ENCODE results near the gene RPL19.
A peak's percentile ranks its signal among the peaks of the same experiment; 100 is the strongest.

Gene RPL19

GRCh38 chr17:39173080-39173479, 27.0 kb upstream of the RPL19 start:
- no peak for DNase-seq (ENCODE audit: low spot score)

DNA sequence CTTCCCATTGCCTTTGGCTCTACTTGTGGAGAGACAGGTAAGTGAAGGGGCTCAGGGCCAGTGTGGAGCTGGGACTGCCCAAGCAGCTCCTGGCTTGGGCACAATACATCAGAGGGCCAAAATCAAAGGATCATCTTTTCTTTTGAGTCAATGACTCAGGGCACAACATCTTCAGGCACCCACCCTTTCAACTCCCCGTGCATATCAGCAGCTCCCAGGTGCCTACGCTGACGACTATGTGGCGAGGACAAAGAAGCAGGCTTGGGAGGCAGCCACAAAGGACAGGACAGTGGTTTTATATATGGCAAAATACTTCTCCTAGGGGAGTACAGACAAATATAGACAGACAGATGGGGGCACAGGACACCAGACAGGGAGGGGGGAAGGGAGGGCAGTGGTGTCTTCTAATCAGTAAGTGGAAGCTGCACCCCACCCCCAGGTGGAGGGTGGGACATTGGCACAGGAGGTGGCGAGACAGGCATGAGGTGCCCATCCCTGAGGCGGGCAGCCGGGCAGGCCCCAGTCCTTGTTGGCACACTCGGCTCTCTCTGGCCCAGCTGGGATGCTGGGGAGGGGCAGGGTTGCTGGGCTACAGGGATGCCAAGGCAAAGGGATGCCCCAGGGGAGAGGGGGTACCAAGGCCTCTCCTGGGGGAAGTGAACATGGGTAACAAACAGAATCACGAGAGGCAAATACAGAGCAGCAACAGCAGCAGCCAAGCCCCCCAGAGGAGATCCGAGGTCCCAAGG, 26.4 kb upstream of the RPL19 start:
- no peak for DNase-seq (ENCODE audit: low spot score)

GRCh38 chr17:39174920-39175694, 25.0 kb upstream of the RPL19 start:
- peak; percentile 80 for DNase-seq (ENCODE audit: low spot score)

DNA sequence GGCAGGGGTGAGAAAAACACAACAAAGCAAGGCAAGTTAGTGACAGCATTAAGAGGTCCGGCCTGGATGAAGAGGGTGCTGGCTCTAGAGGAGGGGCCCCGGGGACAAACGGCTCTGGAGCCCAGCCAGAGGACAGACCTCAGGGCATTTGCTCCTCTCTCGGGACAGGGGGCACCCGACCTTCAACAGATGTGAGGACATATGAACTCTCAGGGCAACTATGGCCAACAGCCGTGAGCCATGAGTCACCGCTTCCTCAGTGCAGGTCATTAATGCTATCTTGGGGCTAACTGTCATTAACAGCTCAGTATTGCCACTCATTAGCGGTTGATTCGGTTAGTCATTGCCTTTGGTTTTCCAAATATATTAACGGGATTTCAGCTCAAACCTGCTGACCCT, 24.4 kb upstream of the RPL19 start:
- no peak for DNase-seq (ENCODE audit: low spot score)

- no peak for DNase-seq (ENCODE audit: low spot score)
Observed at GRCh38 chr17:39177256-39177655, 22.8 kb upstream of the RPL19 start.

GRCh38 chr17:39178536-39178935, 21.5 kb upstream of the RPL19 start:
- DNase-seq (ENCODE audit: low spot score) = peak; percentile 70

DNA sequence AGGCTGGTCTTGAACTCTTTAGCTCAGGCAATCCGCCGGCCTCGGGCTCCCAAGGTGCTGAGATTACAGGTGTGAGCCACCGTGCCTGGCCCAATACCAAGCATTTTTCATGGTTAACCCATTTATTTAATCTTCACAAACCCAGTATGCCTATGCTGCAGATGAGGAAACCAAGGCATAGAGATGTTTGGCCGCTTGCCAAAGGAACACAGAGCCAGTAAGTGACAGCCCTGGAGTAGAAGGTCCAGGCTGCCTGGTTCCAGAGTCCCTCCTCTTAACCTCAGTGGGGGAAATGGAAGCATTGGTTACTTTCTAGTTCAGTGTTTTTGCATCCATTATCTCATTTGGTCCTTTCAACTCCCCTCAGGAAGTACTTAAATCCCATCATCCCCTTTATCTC, 18.8 kb upstream of the RPL19 start:
- DNase-seq (ENCODE audit: low spot score) = no peak

GRCh38 chr17:39183045-39183444, 17.0 kb upstream of the RPL19 start:
- no peak for DNase-seq (ENCODE audit: low spot score)

- no peak for DNase-seq (ENCODE audit: low spot score)
Observed at GRCh38 chr17:39183720-39184119, 16.4 kb upstream of the RPL19 start.

- DNase-seq (ENCODE audit: low spot score) = no peak
Observed at GRCh38 chr17:39186481-39187002, 13.5 kb upstream of the RPL19 start.

GRCh38 chr17:39187152-39187830, 12.8 kb upstream of the RPL19 start:
- no peak for DNase-seq (ENCODE audit: low spot score)

DNA sequence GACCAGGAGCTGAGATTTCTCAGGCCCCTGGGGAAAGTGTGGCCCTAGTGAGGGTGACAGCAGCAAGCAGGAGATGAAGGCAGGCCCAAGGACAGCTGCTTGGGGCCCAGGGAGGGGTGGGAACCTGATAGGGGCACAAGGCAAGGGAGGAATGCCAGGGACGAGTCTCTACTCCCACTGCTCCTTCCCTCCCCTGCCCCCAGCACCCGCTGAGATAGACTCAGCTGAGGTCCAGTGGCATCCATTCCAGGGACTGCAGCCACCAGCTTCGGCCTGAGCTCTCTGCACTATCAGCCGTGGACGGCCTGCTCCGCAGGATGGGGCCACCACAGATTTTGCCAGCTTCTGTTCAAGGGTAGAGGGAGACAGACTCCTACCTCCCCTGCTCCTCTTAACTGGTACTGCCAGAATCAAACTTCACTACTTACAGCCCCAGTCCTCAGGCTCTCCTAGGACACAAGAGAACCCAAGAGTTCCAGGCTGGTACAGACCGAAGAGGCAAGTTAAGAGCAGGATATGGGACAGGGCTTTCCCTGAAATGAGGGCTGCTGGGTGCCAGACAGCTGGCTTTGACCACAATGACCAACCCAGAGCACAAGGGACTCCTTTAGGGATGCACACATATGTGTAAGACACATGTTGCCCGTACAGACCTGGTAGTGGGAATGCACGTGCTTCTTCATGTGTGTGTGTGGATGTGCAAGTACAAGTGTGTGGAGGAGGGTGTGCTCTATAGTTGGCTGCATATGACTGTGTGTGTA, 8.2 kb upstream of the RPL19 start:
- DNase-seq (ENCODE audit: low spot score) = no peak

GRCh38 chr17:39192901-39193300, 7.2 kb upstream of the RPL19 start:
- DNase-seq (ENCODE audit: low spot score) = no peak

DNA sequence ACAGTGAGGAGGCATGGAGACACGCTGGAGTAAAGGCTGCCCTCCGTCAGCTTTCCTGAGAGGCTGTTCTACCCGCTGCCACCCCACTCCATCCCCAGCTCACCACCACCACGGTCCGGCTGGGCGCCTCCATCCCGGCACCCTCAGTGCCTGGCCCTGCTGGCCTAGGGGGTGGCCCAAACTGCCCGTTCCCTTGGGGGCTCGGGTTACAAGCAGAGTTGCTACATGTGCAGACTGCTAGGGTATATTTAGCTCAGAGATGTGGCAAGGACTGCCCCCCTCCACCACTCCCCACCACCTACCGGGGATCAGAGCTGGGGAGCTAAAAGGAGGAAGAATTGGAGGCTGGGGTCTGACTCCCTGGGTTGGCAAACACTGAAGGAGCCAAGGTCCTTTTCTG, 6.7 kb upstream of the RPL19 start:
- DNase-seq (ENCODE audit: low spot score) = no peak

DNA sequence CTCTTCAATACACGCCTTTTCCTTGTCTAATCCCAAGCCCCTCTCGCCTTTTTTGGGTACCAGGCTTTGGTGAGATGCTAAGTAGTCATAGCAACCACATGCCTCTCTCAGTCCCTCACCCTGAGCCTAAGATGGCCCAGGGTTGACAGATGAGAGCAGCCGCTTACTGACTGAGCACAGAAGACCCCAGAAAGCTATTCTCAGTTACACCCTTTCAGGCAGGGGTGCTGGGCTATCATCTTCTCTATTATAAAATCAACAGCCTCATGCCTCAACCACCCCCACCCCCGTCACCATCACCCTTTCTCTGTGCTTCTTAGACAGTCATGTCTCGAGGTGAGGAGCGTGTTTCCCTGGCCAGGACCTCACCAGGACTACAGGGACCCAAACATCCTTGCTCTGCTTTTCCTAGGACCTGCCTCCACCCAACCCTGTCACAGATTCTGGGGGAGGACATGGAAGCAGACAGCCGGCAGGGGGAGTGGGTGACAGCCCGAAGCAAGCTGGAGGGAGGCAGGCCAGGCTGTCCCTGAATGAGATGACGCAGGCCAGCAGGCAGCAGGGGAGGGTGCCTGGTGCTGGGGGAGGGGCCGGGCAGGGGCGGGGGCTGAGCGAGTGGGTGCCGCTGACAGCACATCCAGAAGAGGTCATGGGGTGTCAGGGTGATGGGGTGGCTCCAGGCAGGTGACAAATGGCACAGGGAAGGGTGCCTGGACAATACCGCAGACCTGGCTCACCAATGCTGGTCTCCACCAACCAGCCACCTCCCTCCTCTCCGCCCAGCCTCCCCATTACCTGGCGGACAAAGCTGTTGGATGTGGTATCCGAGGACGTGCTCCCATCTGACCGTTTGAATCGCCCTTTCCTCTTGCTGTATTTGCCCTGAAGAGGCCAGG, 5.7 kb upstream of the RPL19 start:
- DNase-seq (ENCODE audit: low spot score) = peak; percentile 85

- no peak for DNase-seq (ENCODE audit: low spot score)
Observed at GRCh38 chr17:39194985-39195524, 5.0 kb upstream of the RPL19 start.

GRCh38 chr17:39195568-39196160, 4.4 kb upstream of the RPL19 start:
- no peak for DNase-seq (ENCODE audit: low spot score)

- no peak for DNase-seq (ENCODE audit: low spot score)
Observed at GRCh38 chr17:39196241-39196807, 3.8 kb upstream of the RPL19 start.

- peak; percentile 58 for DNase-seq (ENCODE audit: low spot score)
Observed at GRCh38 chr17:39196808-39197291, 3.2 kb upstream of the RPL19 start.
